SK-N-SH (cell line): ENCODE results near the gene RAB40C.

Experiments
- CTCF ChIP-seq: fragments of 200-600 bp; sonication (generic); IDR thresholded peaks from 2 replicates; pipeline ENCODE4 v1.6.1; 2017; ENCODE audit warnings: antibody characterized with exemption, mild to moderate bottlenecking, moderate library complexity
- EP300 ChIP-seq, 2 experiments: IDR thresholded peaks; 2 replicates each; pipeline versions ENCODE4 v1.4.0 to v1.6.1; 2012; ENCODE audit warnings: borderline replicate concordance in 1 of 2, low read depth in 1 of 2, low read length in 1 of 2
- FOXM1 ChIP-seq: IDR thresholded peaks from 2 replicates; pipeline ENCODE4 v1.4.0; 2012; ENCODE audit warnings: low read depth, mild to moderate bottlenecking
- NRF1 ChIP-seq: IDR thresholded peaks from 2 replicates; pipeline ENCODE4 v1.6.1; 2012; ENCODE audit warnings: low read depth, mild to moderate bottlenecking, low read length
- RAD21 ChIP-seq: IDR thresholded peaks from 2 replicates; pipeline ENCODE4 v1.6.1; 2012; ENCODE audit warnings: mild to moderate bottlenecking, low read length
- SMC3 ChIP-seq: IDR thresholded peaks from 2 replicates; pipeline ENCODE4 v1.6.1; 2012; ENCODE audit warnings: low read depth, low read length, improper control_type of control experiment
- ZBTB33 ChIP-seq: IDR thresholded peaks from 2 replicates; pipeline ENCODE4 v1.4.0; 2012; ENCODE audit warnings: low read depth, borderline replicate concordance

- no peak for TF ChIP-seq CTCF
- no peak for TF ChIP-seq SMC3
- no peak for TF ChIP-seq RAD21
- no peak for TF ChIP-seq FOXM1
- no peak for TF ChIP-seq ZBTB33
- no peak for TF ChIP-seq NRF1
- TF ChIP-seq EP300 (IDR thresholded peaks at IDR 0.05; ENCODE audit: borderline replicate concordance in 1 of 2, low read depth in 1 of 2, low read length in 1 of 2), result no peak
Measured at GRCh38 chr16:630815-631405, 41.0 kb downstream of the RAB40C start, which contains the start of gene WFIKKN1.
